Activated CD8-positive, alpha-beta T cell treated with anti-CD3 and anti-CD28 coated beads, Interleukin-2, amount 10 ng/mL, durations not matched to agents 7 days and 5 days (primary cell): ENCODE results near the gene BICRA. TPM values are rescaled to one million over a fixed set of nuclear protein-coding genes. Genes with fewer than 3 reads are reported as not detected.
"Not testable (repeated sequence)": the region's sequence is repeated elsewhere in the genome, so short reads cannot be mapped to it uniquely, and the experiment has no call there.

Source experiments
- ATAC-seq: fragments of 150-1000 bp; cut with Tn5 transposase; one replicate; pipeline ENCODE4 v1.10.0; 2021; ENCODE audit warnings: moderate library complexity
- CTCF ChIA-PET: fragments of 350-600 bp; sonication (Branson Sonifier 250); formaldehyde crosslinking; loops from one replicate; lab custom pipeline; 2021; ENCODE audit warnings: antibody characterized with exemption; lab: Charles Lee
- POLR2A ChIA-PET: fragments of 350-600 bp; sonication (Branson Sonifier 250); formaldehyde crosslinking; loops from one replicate; lab custom pipeline; 2021; ENCODE audit warnings: antibody characterized with exemption; lab: Charles Lee
- DNase-seq: peaks from one replicate; pipeline ENCODE4 v3.0.0-alpha.2; 2020
- H3K27ac Mint-ChIP-seq: one replicate; pipeline ENCODE4 v1.8.0; 2021; ENCODE audit warnings: mild to moderate bottlenecking, mixed read lengths
- H3K27me3 Mint-ChIP-seq: one replicate; pipeline ENCODE4 v1.8.0; 2021; ENCODE audit warnings: low read depth, mixed read lengths
- H3K36me3 Mint-ChIP-seq: one replicate; pipeline ENCODE4 v1.8.0; 2021; ENCODE audit warnings: low read depth, mixed read lengths
- H3K4me1 Mint-ChIP-seq: one replicate; pipeline ENCODE4 v1.8.0; 2021; ENCODE audit warnings: low read depth, mixed read lengths
- H3K4me3 Mint-ChIP-seq: one replicate; pipeline ENCODE4 v1.8.0; 2021; ENCODE audit warnings: mild to moderate bottlenecking, mixed read lengths
- H3K9me3 Mint-ChIP-seq: one replicate; pipeline ENCODE4 v1.8.0; 2022; ENCODE audit warnings: mixed read lengths; ENCODE audit not compliant: insufficient read depth
- total RNA-seq, 2 experiments: library from RNA; stranded (reverse); gene quantifications; one replicate each; pipeline ENCODE4 v1.2.3, GENCODE V29; 2021

Gene BICRA
- total RNA-seq, 2 experiments from 2014 or later, result 15.0 to 17.6 TPM

DNA sequence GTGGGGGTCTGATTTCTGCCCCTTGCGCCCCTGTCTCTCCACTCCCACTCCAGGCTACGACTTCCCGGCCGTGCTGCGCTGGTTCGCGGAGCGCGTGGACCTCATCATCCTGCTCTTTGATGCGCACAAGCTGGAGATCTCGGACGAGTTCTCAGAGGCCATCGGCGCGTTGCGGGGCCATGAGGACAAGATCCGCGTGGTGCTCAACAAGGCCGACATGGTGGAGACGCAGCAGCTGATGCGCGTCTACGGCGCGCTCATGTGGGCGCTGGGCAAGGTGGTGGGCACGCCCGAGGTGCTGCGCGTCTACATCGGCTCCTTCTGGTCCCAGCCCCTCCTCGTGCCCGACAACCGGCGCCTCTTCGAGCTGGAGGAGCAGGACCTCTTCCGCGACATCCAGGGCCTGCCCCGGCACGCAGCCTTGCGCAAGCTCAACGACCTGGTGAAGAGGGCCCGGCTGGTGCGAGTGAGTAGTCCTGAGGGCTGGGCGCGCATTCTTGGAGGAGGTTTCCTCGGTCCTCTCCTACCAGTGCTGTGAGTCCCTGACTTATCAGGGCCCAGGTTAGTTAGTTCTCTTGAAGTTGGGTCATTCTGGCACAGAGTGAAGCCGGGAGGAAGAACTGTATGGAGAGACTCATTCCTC is 116.9 kb downstream of the BICRA start:
- POLR2A ChIA-PET, result interaction anchor here (0.6 kb wide), 1 partner anchor 75 kb away, joined by 4 read pairs; no protein-coding TSS in a partner anchor
- no peaks in the 10 kb centered on the region for H3K9me3 Mint-ChIP-seq
- CTCF ChIA-PET, result interaction anchor here (2.2 kb wide), 1 partner anchor 13 kb away, joined by 5 read pairs; no protein-coding TSS in a partner anchor
- H3K4me1 Mint-ChIP-seq, result peaks cover 17% of the 10 kb centered on the region
- ATAC-seq (no peak), DNase-seq (no peak)
- H3K27ac Mint-ChIP-seq, result no peak overlapping the region
- H3K4me3 Mint-ChIP-seq, result no peak overlapping the region
- H3K27me3 Mint-ChIP-seq, result peaks cover 14% of the 10 kb centered on the region
- H3K36me3 Mint-ChIP-seq, result no peaks in the 10 kb centered on the region

DNA sequence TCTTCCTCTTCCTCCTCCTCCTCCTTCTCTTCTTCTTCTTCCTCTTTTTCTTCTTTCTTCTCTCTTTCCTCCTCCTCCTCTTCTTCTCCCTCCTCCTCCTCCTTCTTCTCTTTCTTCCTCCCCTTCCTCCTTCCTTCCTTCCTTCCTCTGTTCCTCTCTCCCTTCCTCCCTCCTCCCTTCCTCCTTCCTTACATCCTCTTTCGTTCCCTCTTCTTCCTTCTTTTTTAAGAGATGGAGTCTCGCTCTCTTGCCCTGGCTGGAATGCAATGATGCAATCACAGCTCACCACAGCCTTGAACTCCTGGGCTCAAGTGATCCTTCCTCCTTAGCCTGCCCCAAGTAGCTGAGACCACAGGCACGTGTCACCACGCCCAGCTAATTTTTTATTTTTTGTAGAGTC is 117.5 kb downstream of the BICRA start:
- Mint-ChIP-seq H3K27ac (no peak overlapping the region), H3K4me3 (no peak overlapping the region), H3K4me1 (peaks cover 17% of the 10 kb centered on the region), H3K36me3 (no peaks in the 10 kb centered on the region), H3K27me3 (peaks cover 14% of the 10 kb centered on the region), H3K9me3 (no peaks in the 10 kb centered on the region)
- POLR2A ChIA-PET, result no interaction called here
- ATAC-seq (no peak), DNase-seq (no peak)
- CTCF ChIA-PET, result interaction anchor here (2.2 kb wide), 1 partner anchor 14 kb away, joined by 5 read pairs; no protein-coding TSS in a partner anchor

DNA sequence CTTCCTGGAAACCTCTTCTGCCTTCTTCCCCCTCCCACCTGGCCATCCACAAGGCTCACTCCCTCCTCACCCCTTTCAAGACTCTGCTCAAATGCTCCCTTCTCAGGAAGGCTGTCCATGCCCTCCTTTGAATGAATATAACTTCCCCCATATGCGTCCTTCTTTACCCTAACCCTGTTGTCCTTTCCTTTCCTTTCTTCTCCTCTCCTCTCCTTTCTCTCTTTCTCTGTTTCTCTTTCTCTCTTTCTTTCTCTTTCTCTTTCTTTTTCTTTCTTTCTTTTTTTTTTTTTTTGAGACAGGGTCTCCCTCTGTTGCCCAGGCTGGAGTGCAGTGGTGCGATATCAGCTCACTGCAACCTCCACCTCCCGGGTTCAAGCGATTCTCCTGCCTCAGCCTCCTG is 119.4 kb downstream of the BICRA start:
- CTCF ChIA-PET, result interaction anchor here (1.2 to 2.2 kb wide), 2 partner anchors 15 to 16 kb away, joined by 5 read pairs; partner anchors contain the start of gene EHD2
- H3K36me3 Mint-ChIP-seq, H3K9me3 Mint-ChIP-seq, ATAC-seq, H3K27ac Mint-ChIP-seq, DNase-seq, H3K4me3 Mint-ChIP-seq, POLR2A ChIA-PET: not testable (repeated sequence)
- Mint-ChIP-seq H3K27me3 (peaks cover 14% of the 10 kb centered on the region), H3K4me1 (peaks cover 17% of the 10 kb centered on the region)

GRCh38 chr19:47729468-47729798 is 120.5 kb downstream of the BICRA start:
- H3K36me3 Mint-ChIP-seq, result no peaks in the 10 kb centered on the region
- peaks cover 17% of the 10 kb centered on the region for H3K27me3 Mint-ChIP-seq
- ChIA-PET CTCF (interaction anchor here (1.0 to 1.2 kb wide), 2 partner anchors 16 to 22 kb away, joined by 3 to 5 read pairs; partner anchors contain the start of gene EHD2), POLR2A (no interaction called here)
- peak overlapping the region; percentile 27 for H3K27ac Mint-ChIP-seq
- DNase-seq (peak; percentile 42), ATAC-seq (peak; percentile 31)
- no peaks in the 10 kb centered on the region for H3K9me3 Mint-ChIP-seq
- H3K4me1 Mint-ChIP-seq, result peaks cover 17% of the 10 kb centered on the region
- H3K4me3 Mint-ChIP-seq, result peak overlapping the region; percentile 66

- H3K36me3 Mint-ChIP-seq, result no peaks in the 10 kb centered on the region
- POLR2A ChIA-PET, result no interaction called here
- peak; percentile 84 for ATAC-seq
Observed at GRCh38 chr19:47729799-47730520, 121.0 kb downstream of the BICRA start.

DNA sequence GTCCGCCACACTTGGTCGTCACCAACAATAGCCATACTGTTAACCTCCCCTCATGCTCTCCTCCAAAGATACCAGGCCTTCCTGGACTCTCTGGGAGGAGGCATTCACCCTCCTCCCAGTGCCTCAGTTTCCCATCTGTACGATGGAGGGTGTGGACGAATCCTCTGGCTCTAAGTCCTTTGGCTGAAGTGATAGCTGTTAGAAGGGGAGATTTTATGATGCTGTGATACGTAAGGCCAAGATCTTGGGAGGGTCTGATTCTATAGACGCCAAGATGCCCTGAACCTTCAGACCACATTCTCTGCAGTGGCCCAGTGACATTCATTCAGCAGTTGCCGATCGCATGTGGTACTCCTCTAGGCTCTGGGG is 121.6 kb downstream of the BICRA start:
- Mint-ChIP-seq H3K27me3 (peaks cover 16% of the 10 kb centered on the region), H3K9me3 (no peaks in the 10 kb centered on the region), H3K36me3 (no peaks in the 10 kb centered on the region), H3K4me3 (peak overlapping the region; percentile 17), H3K27ac (no peak overlapping the region), H3K4me1 (peaks cover 17% of the 10 kb centered on the region)
- ChIA-PET CTCF (interaction anchor here (1.0 kb wide), 1 partner anchor 23 kb away, joined by 3 read pairs; no protein-coding TSS in a partner anchor), POLR2A (no interaction called here)
- DNase-seq (no peak), ATAC-seq (no peak)

More at GRCh38 chr19:47729799-47730520, 121.0 kb downstream of the BICRA start:
- H3K27me3 Mint-ChIP-seq, result peaks cover 16% of the 10 kb centered on the region
- CTCF ChIA-PET, result interaction anchor here (1.0 to 1.2 kb wide), 2 partner anchors 17 to 22 kb away, joined by 3 to 5 read pairs; partner anchors contain the start of gene EHD2
- H3K4me3 Mint-ChIP-seq, result peak overlapping the region; percentile 66
- no peaks in the 10 kb centered on the region for H3K9me3 Mint-ChIP-seq
- H3K27ac Mint-ChIP-seq, result peak overlapping the region; percentile 27
- peaks cover 17% of the 10 kb centered on the region for H3K4me1 Mint-ChIP-seq
- peak; percentile 61 for DNase-seq

- no peak overlapping the region for H3K27ac Mint-ChIP-seq
- ATAC-seq (no peak), DNase-seq (no peak)
- H3K4me3 Mint-ChIP-seq, result no peak overlapping the region
- no peaks in the 10 kb centered on the region for H3K36me3 Mint-ChIP-seq
- H3K9me3 Mint-ChIP-seq, result no peaks in the 10 kb centered on the region
- POLR2A ChIA-PET, result no interaction called here
- CTCF ChIA-PET, result no interaction called here
- peaks cover 17% of the 10 kb centered on the region for H3K4me1 Mint-ChIP-seq
- peaks cover 16% of the 10 kb centered on the region for H3K27me3 Mint-ChIP-seq
Observed at GRCh38 chr19:47730910-47731309, 122.0 kb downstream of the BICRA start.

- ATAC-seq (no peak), DNase-seq (no peak)
- Mint-ChIP-seq H3K27me3 (peaks cover 6% of the 10 kb centered on the region), H3K4me1 (peaks cover 2% of the 10 kb centered on the region), H3K27ac (no peak overlapping the region), H3K36me3 (no peaks in the 10 kb centered on the region), H3K9me3 (no peaks in the 10 kb centered on the region), H3K4me3 (no peak overlapping the region)
- CTCF ChIA-PET, result interaction anchor here (1.0 to 1.4 kb wide), 2 partner anchors 121 to 298 kb away, joined by 3 to 5 read pairs; no protein-coding TSS in a partner anchor
- POLR2A ChIA-PET, result no interaction called here
Observed at GRCh38 chr19:47735131-47735530, 126.2 kb downstream of the BICRA start.

DNA sequence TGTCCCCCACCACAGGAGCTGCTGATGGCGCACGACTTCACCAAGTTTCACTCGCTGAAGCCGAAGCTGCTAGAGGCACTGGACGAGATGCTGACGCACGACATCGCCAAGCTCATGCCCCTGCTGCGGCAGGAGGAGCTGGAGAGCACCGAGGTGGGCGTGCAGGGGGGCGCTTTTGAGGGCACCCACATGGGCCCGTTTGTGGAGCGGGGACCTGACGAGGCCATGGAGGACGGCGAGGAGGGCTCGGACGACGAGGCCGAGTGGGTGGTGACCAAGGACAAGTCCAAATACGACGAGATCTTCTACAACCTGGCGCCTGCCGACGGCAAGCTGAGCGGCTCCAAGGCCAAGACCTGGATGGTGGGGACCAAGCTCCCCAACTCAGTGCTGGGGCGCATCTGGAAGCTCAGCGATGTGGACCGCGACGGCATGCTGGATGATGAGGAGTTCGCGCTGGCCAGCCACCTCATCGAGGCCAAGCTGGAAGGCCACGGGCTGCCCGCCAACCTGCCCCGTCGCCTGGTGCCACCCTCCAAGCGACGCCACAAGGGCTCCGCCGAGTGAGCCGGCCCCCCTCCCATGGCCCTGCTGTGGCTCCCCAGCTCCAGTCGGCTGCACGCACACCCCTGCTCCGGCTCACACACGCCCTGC is 132.1 kb downstream of the BICRA start:
- no peaks in the 10 kb centered on the region for H3K27me3 Mint-ChIP-seq
- ATAC-seq (no peak), DNase-seq (no peak)
- peaks cover 24% of the 10 kb centered on the region for H3K4me1 Mint-ChIP-seq
- H3K36me3 Mint-ChIP-seq, result peaks cover 5% of the 10 kb centered on the region
- peaks cover 5% of the 10 kb centered on the region for H3K9me3 Mint-ChIP-seq
- H3K27ac Mint-ChIP-seq, result no peak overlapping the region
- H3K4me3 Mint-ChIP-seq, result no peak overlapping the region
- CTCF ChIA-PET, result interaction anchor here (2.2 kb wide), 1 partner anchor 28 kb away, joined by 13 read pairs; the partner anchor contains the start of gene EHD2
- POLR2A ChIA-PET, result interaction anchor here (0.9 kb wide), 1 partner anchor 9 kb away, joined by 3 read pairs; no protein-coding TSS in a partner anchor

GRCh38 chr19:47741544-47742140 is 132.7 kb downstream of the BICRA start:
- peaks cover 6% of the 10 kb centered on the region for H3K36me3 Mint-ChIP-seq
- H3K4me1 Mint-ChIP-seq, result peaks cover 25% of the 10 kb centered on the region
- no peak overlapping the region for H3K27ac Mint-ChIP-seq
- no peak overlapping the region for H3K4me3 Mint-ChIP-seq
- ChIA-PET POLR2A (interaction anchor here (0.9 kb wide), 1 partner anchor 9 kb away, joined by 3 read pairs; no protein-coding TSS in a partner anchor), CTCF (interaction anchor here (0.9 to 2.2 kb wide), 2 partner anchors 29 kb away, joined by 4 to 13 read pairs; partner anchors contain the start of gene EHD2)
- DNase-seq (no peak), ATAC-seq (no peak)
- no peaks in the 10 kb centered on the region for H3K27me3 Mint-ChIP-seq
- H3K9me3 Mint-ChIP-seq, result peaks cover 5% of the 10 kb centered on the region

GRCh38 chr19:47742634-47743033 is 133.7 kb downstream of the BICRA start:
- Mint-ChIP-seq H3K36me3 (peaks cover 12% of the 10 kb centered on the region), H3K4me3 (peak overlapping the region; percentile 77), H3K27ac (no peak overlapping the region), H3K9me3 (peaks cover 5% of the 10 kb centered on the region), H3K4me1 (peaks cover 31% of the 10 kb centered on the region), H3K27me3 (no peaks in the 10 kb centered on the region)
- DNase-seq (no peak), ATAC-seq (no peak)
- POLR2A ChIA-PET, result interaction anchor here (0.8 kb wide), 1 partner anchor 30 kb away, joined by 3 read pairs; no protein-coding TSS in a partner anchor
- CTCF ChIA-PET, result interaction anchor here (0.7 to 3.9 kb wide), 7 partner anchors 10 to 310 kb away, joined by 3 to 64 read pairs (median 3); partner anchors contain the start of gene EHD2
